Measurements from ENCODE around the gene SYNPO.

The SYNPO gene

GRCh38 chr5:150647275-150648251, 7.1 kb downstream of the SYNPO start:
- no peak for TF ChIP-seq CTCF (IDR thresholded peaks at IDR 0.05; ENCODE audit: borderline replicate concordance, insufficient read depth, low read depth, low read length)
- H3K4me3 ChIP-seq (ENCODE audit: low read depth, low read length): no peak overlapping the region

- TF ChIP-seq CTCF (IDR thresholded peaks at IDR 0.05; ENCODE audit: borderline replicate concordance, insufficient read depth, low read depth, low read length): no peak
- no peak overlapping the region for H3K4me3 ChIP-seq (ENCODE audit: low read depth, low read length)
These were observed 8.0 kb downstream of the SYNPO start for GRCh38 chr5:150648294-150649107.

- no peak overlapping the region for H3K4me3 ChIP-seq (ENCODE audit: low read depth, low read length)
- TF ChIP-seq CTCF (IDR thresholded peaks at IDR 0.05; ENCODE audit: borderline replicate concordance, insufficient read depth, low read depth, low read length): no peak
These were observed 8.9 kb downstream of the SYNPO start for GRCh38 chr5:150649108-150650020.

GRCh38 chr5:150650021-150651006, 9.9 kb downstream of the SYNPO start:
- no peak overlapping the region for H3K4me3 ChIP-seq (ENCODE audit: low read depth, low read length)
- no peak for TF ChIP-seq CTCF (IDR thresholded peaks at IDR 0.05; ENCODE audit: borderline replicate concordance, insufficient read depth, low read depth, low read length)

GRCh38 chr5:150651382-150651781, 10.9 kb downstream of the SYNPO start:
- TF ChIP-seq CTCF (IDR thresholded peaks at IDR 0.05; ENCODE audit: borderline replicate concordance, insufficient read depth, low read depth, low read length): no peak
- H3K4me3 ChIP-seq (ENCODE audit: low read depth, low read length): no peak overlapping the region

Data from GM12875 (cell line).